ENCODE data around the gene SCAMP1.

DNA sequence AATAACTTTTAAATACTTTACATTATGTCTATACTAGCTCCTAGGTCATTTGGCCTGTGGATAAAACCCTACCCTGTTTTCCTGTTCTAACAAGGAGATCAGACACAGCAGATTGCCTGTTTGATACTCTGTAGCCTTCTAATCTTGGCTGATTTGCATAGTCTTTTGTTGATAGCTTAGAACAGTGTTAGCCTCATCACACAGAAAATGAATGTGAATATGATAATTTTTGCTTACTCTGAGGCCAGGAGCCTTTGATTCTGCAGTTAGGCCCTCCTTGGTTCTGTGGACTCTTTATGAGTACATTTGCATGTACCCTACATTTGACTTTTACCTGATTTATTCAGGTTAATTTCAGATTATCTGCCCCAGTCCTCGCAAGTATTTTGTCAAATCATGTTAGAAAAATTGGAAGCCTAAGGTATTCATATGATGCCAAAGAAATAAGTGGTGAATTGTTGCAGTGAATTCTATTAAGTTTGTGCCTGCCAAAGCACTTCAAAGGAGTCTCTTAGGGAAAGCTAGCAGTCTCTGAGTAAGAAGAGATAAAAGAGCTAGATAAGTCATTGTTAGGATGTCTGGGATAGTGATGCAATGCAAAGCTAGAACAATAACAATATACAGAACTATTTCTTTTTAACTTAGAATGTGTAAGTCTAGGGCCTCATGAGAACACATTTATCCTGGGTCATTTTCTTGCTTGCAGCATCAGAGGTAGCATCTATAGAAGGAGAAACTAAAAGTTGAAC, 56.4 kb downstream of the SCAMP1 start:
- TF ChIP-seq POLR2A (IDR thresholded peaks at IDR 0.05) (no peak), CTCF (IDR thresholded peaks at IDR 0.05) (no peak)
